GM19193 (cell line): Measurements from ENCODE around the gene RCE1.

Source experiments
- POLR2A ChIP-seq: IDR thresholded peaks from 4 replicates; pipeline ENCODE4 v1.6.1; 2011; ENCODE audit not compliant: insufficient read depth, insufficient read length; ENCODE audit errors: extremely low read depth

RCE1 gene

GRCh38 chr11:66858939-66859685 lies 15.9 kb downstream of the RCE1 start:
- TF ChIP-seq POLR2A, result no peak

- no peak for TF ChIP-seq POLR2A
Observed at GRCh38 chr11:66859686-66860448, 16.6 kb downstream of the RCE1 start.

- TF ChIP-seq POLR2A, result no peak
Observed at GRCh38 chr11:66860449-66860831, 17.2 kb downstream of the RCE1 start.

- no peak for TF ChIP-seq POLR2A
Observed at GRCh38 chr11:66861038-66861773, 18.0 kb downstream of the RCE1 start.

GRCh38 chr11:66861774-66862558 lies 18.7 kb downstream of the RCE1 start:
- no peak for TF ChIP-seq POLR2A

GRCh38 chr11:66862559-66863037 lies 19.4 kb downstream of the RCE1 start:
- no peak for TF ChIP-seq POLR2A

- TF ChIP-seq POLR2A, result no peak
Observed at GRCh38 chr11:66863428-66864125, 20.3 kb downstream of the RCE1 start.

GRCh38 chr11:66864172-66864901 lies 21.1 kb downstream of the RCE1 start:
- no peak for TF ChIP-seq POLR2A

GRCh38 chr11:66864924-66865697 lies 21.9 kb downstream of the RCE1 start:
- TF ChIP-seq POLR2A, result no peak

GRCh38 chr11:66866007-66866406 lies 22.8 kb downstream of the RCE1 start:
- TF ChIP-seq POLR2A, result no peak

- no peak for TF ChIP-seq POLR2A
Observed at GRCh38 chr11:66866511-66866986, 23.3 kb downstream of the RCE1 start.

GRCh38 chr11:66867425-66868040 lies 24.3 kb downstream of the RCE1 start:
- no peak for TF ChIP-seq POLR2A
